NT2/D1 (cell line): Measurements from ENCODE around the gene CLDN12.

ENCODE experiments used
- SUZ12 ChIP-seq: IDR thresholded peaks from 2 replicates; pipeline ENCODE4 v1.6.1; 2011; ENCODE audit not compliant: insufficient read length, insufficient read depth; ENCODE audit errors: extremely low read depth
- YY1 ChIP-seq: IDR thresholded peaks from 2 replicates; pipeline ENCODE4 v1.6.1; 2011; ENCODE audit not compliant: insufficient read length, insufficient read depth
- ZNF274 ChIP-seq: IDR thresholded peaks from 2 replicates; pipeline ENCODE4 v1.6.1; 2011; ENCODE audit warnings: mild to moderate bottlenecking, low read depth, low read length

DNA sequence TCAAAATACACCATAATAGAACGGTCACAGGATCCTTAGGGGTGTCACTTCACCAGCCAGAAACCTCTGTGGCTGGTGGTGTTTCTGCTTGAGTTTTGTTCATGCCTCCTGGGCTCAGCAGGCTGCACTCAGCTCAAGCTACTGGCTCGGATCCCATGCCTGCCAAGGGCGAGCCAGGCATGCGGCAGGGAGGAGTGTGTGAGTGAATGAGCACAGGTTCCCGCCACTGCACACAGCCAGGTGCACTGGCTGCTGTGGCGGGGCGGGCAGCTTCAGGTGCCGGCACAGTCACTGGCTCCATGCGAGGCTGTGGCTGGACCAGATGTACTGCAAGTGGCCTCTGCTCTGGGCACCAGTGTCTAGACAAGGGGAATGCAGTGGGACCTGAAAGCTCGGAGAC lies 29.5 kb downstream of the CLDN12 start:
- no peak for TF ChIP-seq YY1
- no peak for TF ChIP-seq ZNF274
- TF ChIP-seq SUZ12 = no peak
